ENCODE data around the gene ITPKB. TPM values are rescaled to one million over a fixed set of nuclear protein-coding genes. Genes with fewer than 3 reads are reported as not detected.
A peak's percentile ranks its signal among the peaks of the same experiment; 100 is the strongest.

The ITPKB gene
- total and polyA plus RNA-seq, 7 experiments from 2014 or later = 51.7 to 429 (median 177) TPM

DNA sequence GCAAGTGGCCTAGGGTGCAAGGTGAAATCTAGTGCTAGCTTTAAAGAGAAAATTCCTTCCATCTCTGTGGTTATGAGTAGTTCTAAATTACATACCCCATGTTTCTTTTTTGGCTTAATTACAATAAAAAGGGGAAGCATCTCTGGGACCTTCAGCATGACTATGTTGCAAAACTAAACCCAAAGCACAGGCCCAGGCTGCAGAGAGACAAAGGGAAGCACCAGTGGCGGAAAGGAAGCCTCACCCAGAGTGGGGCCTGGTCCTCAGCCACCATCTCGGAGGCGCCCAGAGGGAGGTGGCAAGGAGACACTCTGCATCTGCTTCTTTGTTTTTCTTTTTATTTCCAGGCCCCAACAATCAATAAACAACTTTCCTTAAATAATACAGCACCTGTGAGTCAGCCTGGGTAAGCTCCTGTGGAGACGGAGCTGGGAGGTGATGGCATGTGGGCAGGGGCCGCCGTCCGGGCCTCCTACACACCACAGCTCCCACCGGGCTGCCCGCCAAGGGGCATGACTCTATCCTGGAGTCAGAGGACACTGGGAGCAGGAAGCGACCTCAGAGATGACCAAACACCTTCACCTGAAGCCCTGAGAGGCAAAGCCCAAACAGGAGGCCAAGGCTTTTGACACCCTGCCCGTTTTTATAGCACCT, 21.7 kb downstream of the ITPKB start:
- H3K9me3 Mint-ChIP-seq = peaks cover 0 to 9% (median 4%) of the 10 kb centered on the region in 11 donors
- no peaks in the 10 kb centered on the region for H3K27me3 Mint-ChIP-seq
- intact Hi-C loops (cut with micrococcal nuclease) = no loop called here
- H3K4me3 ChIP-seq (ENCODE audit: low read length) = no peak overlapping the region
- peaks cover 59 to 82% of the 10 kb centered on the region in 2 donors for H3K4me1 ChIP-seq (ENCODE audit: control insufficient read depth in 2 of 2, insufficient read depth in 2 of 2, low read length in 2 of 2)
- peak overlapping the region; percentile 49 to 92 (median 77) for H3K4me3 Mint-ChIP-seq
- peak; percentile 76 for ATAC-seq
- ChIA-PET CTCF (interaction anchor here (0.7 to 1.2 kb wide), 3 partner anchors 42 to 324 kb away, joined by 3 to 5 read pairs (median 3); no protein-coding TSS in a partner anchor), POLR2A (interaction anchor here (2.6 kb wide), 1 partner anchor 39 kb away, joined by 7 read pairs; no protein-coding TSS in a partner anchor)
- peaks cover 0 to 14% (median 0%) of the 10 kb centered on the region in 3 experiments for H3K36me3 ChIP-seq (ENCODE audit: control insufficient read depth in 2 of 3, insufficient read depth in 3 of 3, low read length in 3 of 3)
- no peaks in the 10 kb centered on the region for H3K27me3 ChIP-seq (ENCODE audit: control insufficient read depth in 2 of 2, insufficient read depth in 2 of 2, low read length in 2 of 2)
- H3K4me1 Mint-ChIP-seq = peaks cover 69 to 99% (median 90%) of the 10 kb centered on the region in 7 donors
- H3K36me3 Mint-ChIP-seq = peaks cover 4 to 48% (median 31%) of the 10 kb centered on the region in 5 donors
- no peaks in the 10 kb centered on the region for H3K9me3 ChIP-seq (ENCODE audit: control insufficient read depth in 2 of 3, low read length in 3 of 3)
- H3K27ac Mint-ChIP-seq = peak overlapping the region; percentile 58 to 100 (median 94)
- peak in 1 of 9 donors; percentile 14 for DNase-seq
- peak overlapping the region; percentile 59 for H3K27ac ChIP-seq (ENCODE audit: low read depth, low read length)

DNA sequence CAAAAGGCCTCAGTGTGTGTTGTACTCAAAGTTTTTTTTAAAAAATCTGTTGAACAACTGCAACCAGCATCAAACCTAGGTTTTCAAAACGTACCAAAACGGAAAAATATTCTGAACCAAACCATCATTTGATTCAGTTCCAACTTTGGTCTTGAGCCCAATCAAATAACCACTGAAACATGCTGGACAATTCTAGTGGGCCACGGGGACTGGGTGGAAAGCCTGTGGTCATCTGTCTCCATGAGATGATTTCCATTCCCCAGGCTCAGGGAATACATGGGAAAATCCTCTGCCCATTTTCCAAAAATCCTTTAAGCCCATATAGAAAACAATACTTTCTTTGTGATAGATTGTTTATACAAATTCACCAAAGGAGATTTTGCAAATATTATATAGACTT, 22.5 kb downstream of the ITPKB start:
- intact Hi-C loops (cut with micrococcal nuclease) = no loop called here

DNA sequence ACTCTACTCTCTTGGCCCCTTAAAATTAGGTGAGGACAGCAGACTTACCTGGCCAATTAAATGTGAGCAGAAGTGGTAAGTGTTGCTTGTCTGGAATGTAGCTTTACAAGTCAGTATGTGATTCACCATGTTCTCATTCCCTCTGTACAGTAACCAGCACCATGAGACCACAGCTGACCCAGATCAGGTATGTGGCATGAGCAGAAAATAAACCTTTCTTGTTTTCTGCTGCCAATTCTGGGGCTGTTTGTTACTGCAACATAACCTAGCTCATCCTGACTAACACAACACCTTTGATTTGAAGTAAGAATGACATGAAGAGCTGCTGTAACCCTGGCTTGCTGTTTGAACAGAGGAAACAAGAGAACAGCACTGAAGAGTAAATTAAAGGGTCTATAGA, 24.9 kb downstream of the ITPKB start:
- Histone ChIP-seq H3K9me3 (ENCODE audit: control insufficient read depth in 2 of 3, low read length in 3 of 3) (no peaks in the 10 kb centered on the region), H3K27ac (ENCODE audit: low read depth, low read length) (peak overlapping the region; percentile 75), H3K36me3 (ENCODE audit: control insufficient read depth in 2 of 3, insufficient read depth in 3 of 3, low read length in 3 of 3) (peaks cover 0 to 6% (median 0%) of the 10 kb centered on the region in 3 experiments), H3K4me3 (ENCODE audit: low read length) (no peak overlapping the region), H3K4me1 (ENCODE audit: control insufficient read depth in 2 of 2, insufficient read depth in 2 of 2, low read length in 2 of 2) (peaks cover 80 to 88% of the 10 kb centered on the region in 2 donors), H3K27me3 (ENCODE audit: control insufficient read depth in 2 of 2, insufficient read depth in 2 of 2, low read length in 2 of 2) (no peaks in the 10 kb centered on the region)
- Mint-ChIP-seq H3K36me3 (peaks cover 4 to 45% (median 32%) of the 10 kb centered on the region in 5 donors), H3K9me3 (peaks cover 0 to 19% (median 4%) of the 10 kb centered on the region in 11 donors), H3K4me1 (peaks cover 74 to 100% (median 98%) of the 10 kb centered on the region in 7 donors), H3K27ac (peak overlapping the region in 8 of 9 donors; percentile 89 to 100 (median 96)), H3K27me3 (no peaks in the 10 kb centered on the region), H3K4me3 (peak overlapping the region in 7 of 10 donors; percentile 65 to 92 (median 83))
- no peak for ATAC-seq
- DNase-seq = peak in 1 of 9 donors; percentile 13
- intact Hi-C loops (cut with micrococcal nuclease) = no loop called here
- CTCF ChIA-PET = interaction anchor here (1.0 to 1.5 kb wide), 2 partner anchors 21 to 113 kb away, joined by 4 to 5 read pairs; no protein-coding TSS in a partner anchor
- POLR2A ChIA-PET = interaction anchor here (0.7 to 2.9 kb wide), 3 partner anchors 10 to 52 kb away, joined by 3 to 8 read pairs (median 3); no protein-coding TSS in a partner anchor

More for the DNA sequence above, 22.5 kb downstream of the ITPKB start:
- Mint-ChIP-seq H3K4me3 (peak overlapping the region; percentile 49 to 92 (median 77)), H3K27me3 (no peaks in the 10 kb centered on the region), H3K36me3 (peaks cover 4 to 48% (median 31%) of the 10 kb centered on the region in 5 donors), H3K9me3 (peaks cover 0 to 11% (median 4%) of the 10 kb centered on the region in 11 donors), H3K4me1 (peaks cover 69 to 99% (median 93%) of the 10 kb centered on the region in 7 donors), H3K27ac (peak overlapping the region in 8 of 9 donors; percentile 89 to 100 (median 94))
- H3K4me3 ChIP-seq (ENCODE audit: low read length) = no peak overlapping the region
- DNase-seq (no peak), ATAC-seq (no peak)
- H3K36me3 ChIP-seq (ENCODE audit: control insufficient read depth in 2 of 3, insufficient read depth in 3 of 3, low read length in 3 of 3) = peaks cover 0 to 6% (median 0%) of the 10 kb centered on the region in 3 experiments
- peaks cover 64 to 82% of the 10 kb centered on the region in 2 donors for H3K4me1 ChIP-seq (ENCODE audit: control insufficient read depth in 2 of 2, insufficient read depth in 2 of 2, low read length in 2 of 2)
- ChIA-PET CTCF (no interaction called here), POLR2A (interaction anchor here (1.1 to 2.9 kb wide), 3 partner anchors 12 to 56 kb away, joined by 4 to 8 read pairs (median 4); no protein-coding TSS in a partner anchor)
- H3K27me3 ChIP-seq (ENCODE audit: control insufficient read depth in 2 of 2, insufficient read depth in 2 of 2, low read length in 2 of 2) = no peaks in the 10 kb centered on the region
- H3K9me3 ChIP-seq (ENCODE audit: control insufficient read depth in 2 of 3, low read length in 3 of 3) = no peaks in the 10 kb centered on the region
- H3K27ac ChIP-seq (ENCODE audit: low read depth, low read length) = peak overlapping the region; percentile 59

DNA sequence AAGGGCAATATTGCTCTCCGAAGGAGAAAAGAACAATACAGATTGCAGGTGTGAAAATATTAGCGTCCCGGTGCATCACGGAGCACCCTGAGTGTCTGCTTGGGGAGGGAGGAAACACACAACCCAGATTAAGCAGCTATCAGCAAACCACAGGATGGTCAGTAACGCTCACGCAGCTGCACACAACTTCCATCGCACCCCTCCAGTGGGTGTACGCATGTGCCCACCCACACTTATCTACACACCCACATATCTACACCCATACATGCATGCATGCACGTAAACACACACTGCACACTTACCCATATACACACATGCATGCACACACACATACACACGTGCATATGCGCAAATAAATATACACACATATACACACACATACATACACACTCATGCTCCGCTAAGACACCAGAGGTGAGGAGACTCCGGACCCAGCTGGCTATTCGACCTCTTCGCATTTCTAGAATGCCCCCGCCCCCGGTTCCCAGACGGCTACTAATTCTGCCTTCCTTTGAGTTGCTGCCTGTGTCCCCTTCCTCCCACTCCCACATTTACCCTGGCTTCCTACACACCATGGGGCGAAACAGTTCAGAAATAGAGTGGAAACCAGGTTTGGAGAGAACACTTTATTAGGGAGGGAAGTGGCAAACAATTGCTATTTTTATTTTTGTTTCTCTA, 26.2 kb downstream of the ITPKB start:
- Histone ChIP-seq H3K27ac (ENCODE audit: low read depth, low read length) (peak overlapping the region; percentile 75), H3K36me3 (ENCODE audit: control insufficient read depth in 2 of 3, insufficient read depth in 3 of 3, low read length in 3 of 3) (peaks cover 0 to 6% (median 0%) of the 10 kb centered on the region in 3 experiments), H3K4me3 (ENCODE audit: low read length) (peak overlapping the region; percentile 43), H3K4me1 (ENCODE audit: control insufficient read depth in 2 of 2, insufficient read depth in 2 of 2, low read length in 2 of 2) (peaks cover 76 to 90% of the 10 kb centered on the region in 2 donors), H3K27me3 (ENCODE audit: control insufficient read depth in 2 of 2, insufficient read depth in 2 of 2, low read length in 2 of 2) (no peaks in the 10 kb centered on the region), H3K9me3 (ENCODE audit: control insufficient read depth in 2 of 3, low read length in 3 of 3) (no peaks in the 10 kb centered on the region)
- Mint-ChIP-seq H3K27ac (peak overlapping the region; percentile 79 to 100 (median 95)), H3K36me3 (peaks cover 4 to 36% (median 31%) of the 10 kb centered on the region in 5 donors), H3K27me3 (no peaks in the 10 kb centered on the region), H3K9me3 (peaks cover 0 to 19% (median 4%) of the 10 kb centered on the region in 11 donors), H3K4me3 (peak overlapping the region; percentile 68 to 92 (median 82)), H3K4me1 (peaks cover 72 to 100% (median 100%) of the 10 kb centered on the region in 7 donors)
- intact Hi-C loops (cut with micrococcal nuclease) = loop anchor here (1.0 to 2.0 kb wide), 8 partner anchors 9 to 115 kb away; no protein-coding TSS in a partner anchor
- POLR2A ChIA-PET = interaction anchor here (0.5 to 3.1 kb wide), 5 partner anchors 10 to 665 kb away, joined by 4 to 15 read pairs (median 7); no protein-coding TSS in a partner anchor
- DNase-seq (peak in 1 of 9 donors; percentile 37), ATAC-seq (no peak)
- CTCF ChIA-PET = interaction anchor here (0.7 to 1.7 kb wide), 6 partner anchors 10 to 116 kb away, joined by 3 to 6 read pairs (median 4); partner anchors contain the start of gene ITPKB

DNA sequence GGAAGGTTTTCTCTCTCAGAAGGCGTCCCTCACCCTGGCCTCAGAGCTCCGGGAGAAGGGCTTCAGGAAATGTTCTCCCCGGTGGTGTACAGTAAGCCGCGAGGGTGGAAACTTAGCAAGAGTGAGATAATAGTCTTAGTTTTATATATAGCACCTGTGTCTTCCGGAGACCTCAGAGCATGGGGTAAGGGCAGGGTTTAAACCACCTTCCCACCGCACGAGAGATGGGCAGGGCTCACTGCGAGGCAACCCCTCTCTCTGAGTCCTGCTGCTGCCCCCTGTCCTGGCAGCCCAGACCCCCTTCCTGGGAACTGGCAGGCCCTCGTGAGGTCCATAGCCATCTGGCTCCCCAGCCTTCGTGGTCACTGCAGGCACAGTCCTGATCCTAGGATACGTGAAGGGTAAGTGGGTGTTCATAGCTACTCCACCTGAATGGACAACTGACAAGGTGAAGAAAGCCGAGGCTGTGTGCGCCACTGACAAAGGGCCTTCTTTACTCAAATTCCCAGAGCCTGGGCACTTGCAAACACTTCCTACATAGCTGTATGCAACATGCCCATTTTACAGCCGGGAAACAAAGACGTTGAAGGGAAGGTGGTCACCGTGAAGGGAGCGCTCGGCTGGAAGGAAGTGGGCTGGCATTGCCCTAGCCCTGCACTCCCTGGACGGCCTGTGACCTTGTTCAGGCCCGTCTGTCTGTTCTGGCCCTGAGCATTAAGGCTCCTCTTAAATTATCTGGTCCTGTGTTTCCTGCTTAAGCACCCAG, 26.9 kb downstream of the ITPKB start:
- POLR2A ChIA-PET = interaction anchor here (0.5 to 3.1 kb wide), 10 partner anchors 9 to 666 kb away, joined by 3 to 15 read pairs (median 4); no protein-coding TSS in a partner anchor
- H3K4me3 Mint-ChIP-seq = peak overlapping the region; percentile 68 to 92 (median 82)
- H3K27me3 ChIP-seq (ENCODE audit: control insufficient read depth in 2 of 2, insufficient read depth in 2 of 2, low read length in 2 of 2) = no peaks in the 10 kb centered on the region
- peaks cover 69 to 88% of the 10 kb centered on the region in 2 donors for H3K4me1 ChIP-seq (ENCODE audit: control insufficient read depth in 2 of 2, insufficient read depth in 2 of 2, low read length in 2 of 2)
- H3K9me3 ChIP-seq (ENCODE audit: control insufficient read depth in 2 of 3, low read length in 3 of 3) = no peaks in the 10 kb centered on the region
- H3K27ac ChIP-seq (ENCODE audit: low read depth, low read length) = peak overlapping the region; percentile 75
- H3K27me3 Mint-ChIP-seq = no peaks in the 10 kb centered on the region
- peak overlapping the region; percentile 43 for H3K4me3 ChIP-seq (ENCODE audit: low read length)
- intact Hi-C loops (cut with micrococcal nuclease) = loop anchor here (1.0 to 2.0 kb wide), 9 partner anchors 9 to 116 kb away; no protein-coding TSS in a partner anchor
- H3K9me3 Mint-ChIP-seq = peaks cover 0 to 19% (median 4%) of the 10 kb centered on the region in 11 donors
- H3K4me1 Mint-ChIP-seq = peaks cover 72 to 100% (median 99%) of the 10 kb centered on the region in 7 donors
- peak overlapping the region; percentile 79 to 100 (median 95) for H3K27ac Mint-ChIP-seq
- peaks cover 4 to 39% (median 29%) of the 10 kb centered on the region in 5 donors for H3K36me3 Mint-ChIP-seq
- H3K36me3 ChIP-seq (ENCODE audit: control insufficient read depth in 2 of 3, insufficient read depth in 3 of 3, low read length in 3 of 3) = peaks cover 0 to 6% (median 4%) of the 10 kb centered on the region in 3 experiments
- DNase-seq (peak in 7 of 9 donors; percentile 52 to 76 (median 61)), ATAC-seq (peak; percentile 69)
- CTCF ChIA-PET = interaction anchor here (0.7 to 1.7 kb wide), 13 partner anchors 11 to 117 kb away, joined by 3 to 10 read pairs (median 3); partner anchors contain the start of gene ITPKB

Data from naive thymus-derived CD4-positive, alpha-beta T cell (primary cell).